ENCODE measurements around the gene GALR1. TPM values are rescaled to one million over a fixed set of nuclear protein-coding genes. Genes with fewer than 3 reads are reported as not detected.
"Not testable (repeated sequence)": the region's sequence is repeated elsewhere in the genome, so short reads cannot be mapped to it uniquely, and the experiment has no call there.

GALR1 gene
- total RNA-seq, 1 experiment from 2014 or later: not detected

- DNase-seq (ENCODE audit: low read depth): no peak
Measured at GRCh38 chr18:77250926-77251729, 1.5 kb downstream of the GALR1 start.

GRCh38 chr18:77251730-77252050 is 2.0 kb downstream of the GALR1 start:
- DNase-seq (ENCODE audit: low read depth): no peak

- DNase-seq (ENCODE audit: low read depth): no peak
Measured at GRCh38 chr18:77254711-77255405, 5.2 kb downstream of the GALR1 start.

- no peak for DNase-seq (ENCODE audit: low read depth)
Measured at GRCh38 chr18:77255426-77256105, 5.9 kb downstream of the GALR1 start.

GRCh38 chr18:77262643-77263465 is 13.2 kb downstream of the GALR1 start:
- DNase-seq (ENCODE audit: low read depth): no peak

- no peak for DNase-seq (ENCODE audit: low read depth)
Measured at GRCh38 chr18:77263466-77263763, 13.8 kb downstream of the GALR1 start.

GRCh38 chr18:77267969-77268368 is 18.3 kb downstream of the GALR1 start:
- no peak for DNase-seq (ENCODE audit: low read depth)

GRCh38 chr18:77268456-77268855 is 18.8 kb downstream of the GALR1 start:
- no peak for DNase-seq (ENCODE audit: low read depth)

- DNase-seq (ENCODE audit: low read depth): peak; percentile 9
Measured at GRCh38 chr18:77271576-77272481, 22.2 kb downstream of the GALR1 start.

- DNase-seq (ENCODE audit: low read depth): not testable (repeated sequence)
Measured at GRCh38 chr18:77290841-77291240, 41.2 kb downstream of the GALR1 start.

GRCh38 chr18:77298172-77298571 is 48.5 kb downstream of the GALR1 start:
- DNase-seq (ENCODE audit: low read depth): no peak

GRCh38 chr18:77299706-77300105 is 50.1 kb downstream of the GALR1 start:
- no peak for DNase-seq (ENCODE audit: low read depth)

- no peak for DNase-seq (ENCODE audit: low read depth)
Measured at GRCh38 chr18:77300579-77300978, 50.9 kb downstream of the GALR1 start.

- DNase-seq (ENCODE audit: low read depth): no peak
Measured at GRCh38 chr18:77304268-77304667, 54.6 kb downstream of the GALR1 start.

GRCh38 chr18:77305676-77306075 is 56.0 kb downstream of the GALR1 start:
- no peak for DNase-seq (ENCODE audit: low read depth)

- no peak for DNase-seq (ENCODE audit: low read depth)
Measured at GRCh38 chr18:77308216-77308615, 58.6 kb downstream of the GALR1 start.

- DNase-seq (ENCODE audit: low read depth): no peak
Measured at GRCh38 chr18:77314511-77314910, 64.9 kb downstream of the GALR1 start.

GRCh38 chr18:77314952-77315351 is 65.3 kb downstream of the GALR1 start:
- no peak for DNase-seq (ENCODE audit: low read depth)

- no peak for DNase-seq (ENCODE audit: low read depth)
Measured at GRCh38 chr18:77316008-77316407, 66.4 kb downstream of the GALR1 start.

- DNase-seq (ENCODE audit: low read depth): no peak
Measured at GRCh38 chr18:77316641-77317040, 67.0 kb downstream of the GALR1 start.

All from LHCN-M2 (cell line).